Uterus (tissue), 4 donors: ENCODE results near the gene NPR2. TPM values are rescaled to one million over a fixed set of nuclear protein-coding genes. Genes with fewer than 3 reads are reported as not detected.

Source experiments
- DNase-seq, 2 donors: peaks; one replicate each; pipeline ENCODE4 v3.0.0-alpha.2; 2019 to 2020
- H3K27ac ChIP-seq, 2 donors: fragments of 200-600 bp; sonication (generic); 1 replicate in 1 of 2; 2 replicates in 1 of 2; pipeline ENCODE4 v1.5.1; 2016 to 2018
- H3K27me3 ChIP-seq, 2 donors: fragments of 200-600 bp; sonication (generic); one replicate each; pipeline ENCODE4 v1.5.1; 2018 to 2019; ENCODE audit warnings: control low read depth in 1 of 2
- H3K36me3 ChIP-seq, 2 donors: fragments of 200-600 bp; sonication (generic); one replicate each; pipeline ENCODE4 v1.5.1; 2019; ENCODE audit warnings: control low read depth in 1 of 2
- H3K4me1 ChIP-seq, 2 donors: fragments of 200-600 bp; sonication (generic); one replicate each; pipeline ENCODE4 v1.5.1; 2018 to 2019; ENCODE audit warnings: control low read depth in 1 of 2
- H3K4me3 ChIP-seq, 2 donors: fragments of 200-600 bp; sonication (generic); 1 replicate in 1 of 2; 2 replicates in 1 of 2; pipeline ENCODE4 v1.5.1; 2018 to 2019; ENCODE audit warnings: mild to moderate bottlenecking in 1 of 2
- H3K9me3 ChIP-seq, 2 donors: fragments of 200-600 bp; sonication (generic); one replicate each; pipeline ENCODE4 v1.5.1; 2019; ENCODE audit warnings: control low read depth in 1 of 2
- POLR2A ChIP-seq, 2 donors: fragments of 450-650 bp; IDR thresholded peaks; one replicate each; pipeline ENCODE4 v1.6.1; 2016; ENCODE audit warnings: antibody characterized with exemption in 2 of 2, mild to moderate bottlenecking in 1 of 2, moderate library complexity in 1 of 2
- intact Hi-C: fragments of 100-400 bp; cut with DNase I; formaldehyde crosslinking; loops from one replicate; pipeline ENCODE4 v1.15.1; 2023; ENCODE audit warnings: low total_unique reads
- total RNA-seq, 4 donors: library from RNA; depleted of rRNA in 3 of 4; stranded (reverse); fragments of >200 nt in 3 of 4; gene quantifications; one replicate each; pipeline versions ENCODE4 v1.1.0 to v1.2.4, GENCODE V29; 2014 to 2023
- TF ChIP-seq, protein P1 (sequence below), 4 experiments: fragments of 200-600 bp in 2 of 4; fragments of 450-650 bp in 2 of 4; sonication (generic) in 2 of 4; IDR thresholded peaks; one replicate each; pipeline ENCODE4 v1.5.1; 2016 to 2019; ENCODE audit warnings: antibody characterized with exemption in 4 of 4, mild to moderate bottlenecking in 2 of 4, moderate library complexity in 1 of 4
- donor health status: DM: yes; HTN: yes; CAD: no.

Gene NPR2
- total RNA-seq, 4 donors from 2014 or later: 3.8 to 70.4 (median 31.7) TPM

DNA sequence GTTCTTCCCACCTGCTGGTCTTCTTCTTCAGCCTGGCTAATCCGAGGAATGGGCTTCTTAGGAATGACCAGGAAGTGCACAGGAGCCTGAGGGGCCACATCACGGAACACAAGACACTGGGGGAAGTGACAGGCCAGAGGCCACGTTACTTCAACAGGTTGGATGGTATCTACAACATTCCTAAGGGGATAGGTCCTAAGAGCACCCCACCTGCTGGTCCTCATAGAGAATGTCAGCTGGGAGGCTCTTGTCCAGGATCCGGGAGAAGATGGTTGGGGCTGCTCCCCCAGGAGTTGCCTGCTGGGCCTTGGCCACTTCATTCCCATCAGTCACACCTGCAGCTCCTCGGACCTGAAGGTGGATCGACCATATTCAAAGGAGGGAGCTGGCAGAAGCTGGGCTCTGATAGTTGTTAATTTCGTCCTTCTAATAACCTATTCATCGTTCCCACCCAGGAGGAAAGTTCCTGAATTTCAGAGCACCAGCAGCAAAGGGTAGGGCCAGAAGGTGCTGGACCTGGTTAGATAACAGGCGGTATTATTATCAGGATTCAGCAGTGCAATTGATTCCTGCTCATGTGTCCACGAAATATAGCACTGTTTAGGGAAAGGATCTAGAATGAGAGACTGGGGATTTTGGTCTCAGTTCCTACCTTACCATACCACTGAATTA is 22.2 kb downstream of the NPR2 start:
- no peaks in the 10 kb centered on the region for H3K36me3 ChIP-seq
- H3K4me1 ChIP-seq: peaks cover 0 to 6% of the 10 kb centered on the region in 2 donors
- H3K27ac ChIP-seq: peak overlapping the region; percentile 96 to 98
- DNase-seq: no peak
- TF ChIP-seq POLR2A (IDR thresholded peaks at IDR 0.05): no peak
- TF ChIP-seq, protein P1, sequence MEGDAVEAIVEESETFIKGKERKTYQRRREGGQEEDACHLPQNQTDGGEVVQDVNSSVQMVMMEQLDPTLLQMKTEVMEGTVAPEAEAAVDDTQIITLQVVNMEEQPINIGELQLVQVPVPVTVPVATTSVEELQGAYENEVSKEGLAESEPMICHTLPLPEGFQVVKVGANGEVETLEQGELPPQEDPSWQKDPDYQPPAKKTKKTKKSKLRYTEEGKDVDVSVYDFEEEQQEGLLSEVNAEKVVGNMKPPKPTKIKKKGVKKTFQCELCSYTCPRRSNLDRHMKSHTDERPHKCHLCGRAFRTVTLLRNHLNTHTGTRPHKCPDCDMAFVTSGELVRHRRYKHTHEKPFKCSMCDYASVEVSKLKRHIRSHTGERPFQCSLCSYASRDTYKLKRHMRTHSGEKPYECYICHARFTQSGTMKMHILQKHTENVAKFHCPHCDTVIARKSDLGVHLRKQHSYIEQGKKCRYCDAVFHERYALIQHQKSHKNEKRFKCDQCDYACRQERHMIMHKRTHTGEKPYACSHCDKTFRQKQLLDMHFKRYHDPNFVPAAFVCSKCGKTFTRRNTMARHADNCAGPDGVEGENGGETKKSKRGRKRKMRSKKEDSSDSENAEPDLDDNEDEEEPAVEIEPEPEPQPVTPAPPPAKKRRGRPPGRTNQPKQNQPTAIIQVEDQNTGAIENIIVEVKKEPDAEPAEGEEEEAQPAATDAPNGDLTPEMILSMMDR (IDR thresholded peaks at IDR 0.05): peak in 1 of 4 experiments; percentile 13
- no peak overlapping the region for H3K4me3 ChIP-seq
- H3K9me3 ChIP-seq: no peaks in the 10 kb centered on the region
- intact Hi-C loops: loop anchor here (10.0 kb wide), 1 partner anchor 699 kb away; the partner anchor contains the start of gene ATOSB
- H3K27me3 ChIP-seq: no peaks in the 10 kb centered on the region

DNA sequence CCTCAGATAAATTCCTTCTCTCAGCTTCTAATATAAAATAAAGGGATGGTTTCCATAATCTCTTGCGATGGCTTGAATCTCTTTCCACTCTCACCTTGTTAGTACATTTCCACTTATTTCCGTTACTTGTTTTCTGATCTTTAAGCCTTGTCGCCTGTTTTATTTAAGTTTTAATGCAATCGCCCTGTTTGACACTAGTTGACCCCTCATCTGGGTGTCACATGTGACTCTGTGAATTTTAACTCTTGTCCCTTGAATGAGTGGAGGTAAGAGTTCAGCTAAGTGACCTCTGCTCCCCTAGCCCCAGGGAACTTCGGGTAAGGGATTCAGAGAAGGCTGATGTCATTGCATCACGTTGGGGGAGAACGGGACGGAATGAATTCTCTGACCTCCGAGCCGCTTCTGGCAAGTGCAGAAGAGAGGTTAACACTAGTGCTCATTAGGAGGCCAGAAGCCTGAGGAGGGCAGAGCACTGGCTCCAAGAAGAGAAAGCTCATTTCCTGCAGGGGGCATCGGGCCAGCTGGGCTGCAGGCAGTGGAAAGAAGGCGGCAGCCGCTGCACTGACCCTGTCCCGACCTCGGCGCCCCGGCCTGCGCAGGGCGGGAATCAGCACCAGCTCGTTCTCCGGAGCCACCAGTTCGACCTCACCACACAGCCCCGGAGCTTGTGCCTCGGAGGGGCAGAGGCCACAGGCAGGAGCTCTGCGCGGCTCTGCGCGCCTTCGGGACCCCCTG is 22.9 kb downstream of the NPR2 start:
- Histone ChIP-seq H3K27me3 (no peaks in the 10 kb centered on the region), H3K4me1 (peaks cover 0 to 6% of the 10 kb centered on the region in 2 donors), H3K36me3 (no peaks in the 10 kb centered on the region), H3K4me3 (peak overlapping the region; percentile 78 to 80), H3K9me3 (no peaks in the 10 kb centered on the region), H3K27ac (peak overlapping the region; percentile 96 to 98)
- no peak for TF ChIP-seq POLR2A (IDR thresholded peaks at IDR 0.05)
- TF ChIP-seq, protein P1 (IDR thresholded peaks at IDR 0.05): peak in 1 of 4 experiments; percentile 18
- DNase-seq: peak; percentile 69 to 73
- intact Hi-C loops: loop anchor here (10.0 kb wide), 1 partner anchor 699 kb away; the partner anchor contains the start of gene ATOSB

DNA sequence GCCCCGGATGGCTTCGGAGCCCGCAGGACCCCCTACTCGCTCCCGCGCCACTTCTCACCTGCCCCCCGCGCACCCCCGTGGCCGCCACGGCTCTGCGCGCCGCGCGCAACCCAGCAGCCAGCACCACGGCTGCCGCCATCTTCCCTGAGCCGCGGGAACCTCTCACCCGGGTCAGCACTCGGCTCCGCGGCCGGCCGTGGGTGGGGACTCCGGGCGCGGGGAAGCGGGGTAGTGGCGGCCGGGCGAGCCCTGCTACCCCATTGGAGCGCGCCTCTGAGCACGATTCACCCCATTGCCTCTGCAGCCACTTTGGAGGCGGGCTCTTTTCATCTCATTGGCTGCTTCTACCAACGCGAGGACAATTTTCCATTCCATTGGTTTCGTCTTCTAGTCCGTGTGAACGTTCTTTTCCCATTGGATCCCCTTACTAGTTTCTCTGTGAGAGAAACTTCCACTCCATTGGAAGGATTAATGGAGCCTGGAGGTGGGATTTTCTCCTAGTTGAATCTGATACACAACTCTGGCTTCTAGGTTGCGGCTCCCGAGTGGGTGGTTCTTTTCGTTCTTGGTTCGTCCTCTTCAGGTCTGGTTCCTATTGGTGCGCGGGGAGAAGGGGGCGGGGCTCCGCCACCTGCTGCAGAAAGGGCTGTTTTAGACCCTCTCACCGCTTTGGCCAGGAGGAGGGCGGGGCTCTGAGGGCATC is 23.6 kb downstream of the NPR2 start, which contains the start of gene HINT2:
Gene HINT2, minus strand, starts transcription at position 202 of the 703 bp plus-strand sequence. Its CDS starts 63 bp downstream, at position 139.
- intact Hi-C loops: loop anchor here (10.0 kb wide), 1 partner anchor 700 kb away; the partner anchor contains the start of gene ATOSB

DNA sequence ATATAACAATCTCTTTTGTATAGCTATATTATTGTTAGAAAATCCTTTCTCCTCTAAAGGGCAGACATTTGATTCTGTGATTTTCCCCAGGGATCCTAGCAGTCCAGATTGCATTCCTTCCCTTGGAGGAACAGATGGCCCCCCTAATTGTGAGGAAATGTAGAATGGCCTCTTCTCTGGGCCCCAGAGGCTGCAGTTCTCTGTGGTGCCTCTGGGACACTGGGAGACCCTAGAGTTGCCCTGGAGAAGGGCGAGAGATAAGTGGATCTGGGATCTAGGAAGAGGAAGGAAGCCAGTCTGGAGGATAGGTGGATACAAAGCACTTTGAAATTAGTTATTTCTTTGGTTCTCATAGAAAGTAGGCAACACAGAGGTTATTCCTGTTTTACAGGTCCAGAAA is 25.3 kb downstream of the NPR2 start:
- intact Hi-C loops: loop anchor here (10.0 kb wide), 1 partner anchor 702 kb away; the partner anchor contains the start of gene ATOSB

More for the DNA sequence above, 23.6 kb downstream of the NPR2 start, which contains the start of gene HINT2:
- DNase-seq: peak; percentile 94 to 98
- H3K9me3 ChIP-seq: no peaks in the 10 kb centered on the region
- peaks cover 0 to 6% of the 10 kb centered on the region in 2 donors for H3K4me1 ChIP-seq
- no peaks in the 10 kb centered on the region for H3K27me3 ChIP-seq
- TF ChIP-seq, protein P1 (IDR thresholded peaks at IDR 0.05): peak in 1 of 4 experiments; percentile 5
- TF ChIP-seq POLR2A (IDR thresholded peaks at IDR 0.05): peak; percentile 91 to 95
- H3K27ac ChIP-seq: peak within 1 kb of the TSS; percentile 96 to 98
- no peaks in the 10 kb centered on the region for H3K36me3 ChIP-seq
- H3K4me3 ChIP-seq: peak within 1 kb of the TSS; percentile 78 to 80

More for the DNA sequence above, 25.3 kb downstream of the NPR2 start:
- Histone ChIP-seq H3K27ac (no peak overlapping the region), H3K9me3 (no peaks in the 10 kb centered on the region), H3K4me3 (no peak overlapping the region), H3K4me1 (peaks cover 0 to under 1% of the 10 kb centered on the region in 2 donors), H3K27me3 (no peaks in the 10 kb centered on the region), H3K36me3 (no peaks in the 10 kb centered on the region)
- TF ChIP-seq POLR2A (IDR thresholded peaks at IDR 0.05): no peak
- TF ChIP-seq, protein P1 (IDR thresholded peaks at IDR 0.05): no peak
- no peak for DNase-seq
